Glomerular visceral epithelial cell (primary cell): Measurements from ENCODE around the gene UGT1A10.
A peak's percentile ranks its signal among the peaks of the same experiment; 100 is the strongest.
"Not testable (repeated sequence)": the region's sequence is repeated elsewhere in the genome, so short reads cannot be mapped to it uniquely, and the experiment has no call there.

Experiments used
- DNase-seq: peaks from one replicate; pipeline ENCODE4 v3.0.0-alpha.2; 2016; ENCODE audit errors: extremely low spot score

UGT1A10 gene

DNA sequence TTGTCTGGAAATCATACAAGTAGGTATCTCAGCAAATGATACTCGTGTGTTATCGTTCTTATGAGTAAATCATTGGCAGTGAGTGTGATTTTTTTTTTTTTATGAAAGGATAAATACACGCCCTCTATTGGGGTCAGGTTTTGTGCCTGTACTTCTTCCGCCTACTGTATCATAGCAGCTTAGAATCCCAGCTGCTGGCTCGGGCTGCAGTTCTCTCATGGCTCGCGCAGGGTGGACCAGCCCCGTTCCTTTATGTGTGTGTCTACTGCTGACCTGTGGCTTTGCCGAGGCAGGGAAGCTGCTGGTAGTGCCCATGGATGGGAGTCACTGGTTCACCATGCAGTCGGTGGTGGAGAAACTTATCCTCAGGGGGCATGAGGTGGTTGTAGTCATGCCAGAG is at the start of gene UGT1A10:
UGT1A10 (plus strand) TSS at position 143 of the 400 bp plus-strand sequence; CDS start at position 218, 75 bp downstream.
- DNase-seq, result not testable (repeated sequence)

DNA sequence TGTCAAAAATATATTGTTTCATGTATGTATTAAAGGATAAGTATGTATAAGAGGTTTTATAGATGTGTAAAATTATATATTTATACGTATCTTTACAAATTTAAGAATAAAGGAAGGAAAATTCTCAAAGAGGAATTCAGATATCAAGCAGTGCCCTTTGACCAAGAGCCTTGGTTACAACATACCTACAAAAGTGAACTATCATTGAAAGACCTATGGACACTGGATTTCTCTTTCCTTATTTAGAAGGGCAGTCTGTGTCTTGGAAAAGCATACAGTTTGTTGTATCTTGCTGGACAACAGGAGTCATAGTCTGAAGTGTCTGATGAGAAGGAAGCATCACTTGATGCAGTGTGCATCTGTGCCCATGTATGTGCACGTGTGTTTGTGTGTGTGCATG is 47.8 kb upstream of the UGT1A10 start:
- no peak for DNase-seq

DNA sequence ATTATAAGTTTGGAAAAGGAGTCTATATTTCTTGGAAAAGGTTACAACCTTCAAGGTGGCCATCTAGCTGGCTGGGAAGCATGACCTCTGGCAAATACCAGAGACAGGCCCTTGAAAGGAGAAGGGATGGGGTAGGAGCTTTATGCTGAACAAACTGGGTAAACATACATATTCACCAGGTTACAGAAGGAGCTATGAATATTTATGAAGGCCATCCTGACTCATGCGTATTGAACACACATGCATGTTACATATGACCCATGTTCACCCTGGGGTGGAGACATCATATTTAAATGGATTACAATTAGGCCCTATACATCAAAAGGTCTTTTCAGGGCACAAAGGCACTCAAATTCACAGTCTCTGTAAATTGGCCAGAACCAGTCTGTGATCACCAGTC is 43.5 kb upstream of the UGT1A10 start:
- DNase-seq, result not testable (repeated sequence)

- peak; percentile 33 for DNase-seq
Observed at GRCh38 chr2:233593201-233593600, 43.0 kb upstream of the UGT1A10 start.

DNA sequence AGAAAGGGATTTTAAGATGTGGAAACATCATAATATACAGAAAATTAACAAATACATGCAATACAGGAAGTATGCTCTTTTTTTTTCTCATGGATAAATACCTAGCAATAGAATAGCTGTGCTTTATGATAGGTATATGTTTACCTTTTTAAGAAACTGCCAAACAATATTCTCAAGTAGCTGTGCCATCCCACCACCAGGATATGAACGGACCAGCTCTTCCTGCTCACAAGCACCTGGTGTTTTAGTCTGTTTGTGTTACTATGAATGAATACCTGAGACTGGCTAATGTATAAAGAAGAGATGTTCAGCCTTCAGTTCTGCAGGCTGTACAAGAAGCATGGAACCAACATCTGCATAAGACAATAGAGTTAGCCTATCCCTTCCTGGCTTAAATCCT is 38.7 kb upstream of the UGT1A10 start:
- no peak for DNase-seq

GRCh38 chr2:233598952-233599351 is 37.3 kb upstream of the UGT1A10 start:
- no peak for DNase-seq

- DNase-seq, result peak; percentile 59
Observed at GRCh38 chr2:233600386-233600785, 35.9 kb upstream of the UGT1A10 start.

GRCh38 chr2:233602076-233602475 is 34.2 kb upstream of the UGT1A10 start:
- no peak for DNase-seq

GRCh38 chr2:233603520-233603919 is 32.7 kb upstream of the UGT1A10 start:
- no peak for DNase-seq

DNA sequence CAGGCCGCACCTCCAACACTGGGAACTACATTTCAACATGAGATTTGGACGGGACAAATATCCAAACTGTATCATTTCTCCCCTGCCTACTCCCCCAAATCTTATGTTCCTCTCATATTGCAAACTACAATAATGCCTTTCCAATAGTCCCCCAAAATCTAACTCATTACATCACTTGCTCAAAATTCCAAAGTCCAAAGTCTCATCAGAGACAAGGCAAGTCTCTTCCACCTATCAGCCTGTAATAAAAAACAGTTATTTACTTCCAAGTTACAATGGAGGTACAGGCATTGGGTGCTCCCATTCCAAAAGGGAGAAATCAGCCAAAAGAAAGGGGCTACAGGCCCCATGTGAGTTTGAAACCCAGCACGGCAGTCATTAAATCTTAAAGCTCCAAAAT is 31.4 kb upstream of the UGT1A10 start:
- DNase-seq, result no peak

DNA sequence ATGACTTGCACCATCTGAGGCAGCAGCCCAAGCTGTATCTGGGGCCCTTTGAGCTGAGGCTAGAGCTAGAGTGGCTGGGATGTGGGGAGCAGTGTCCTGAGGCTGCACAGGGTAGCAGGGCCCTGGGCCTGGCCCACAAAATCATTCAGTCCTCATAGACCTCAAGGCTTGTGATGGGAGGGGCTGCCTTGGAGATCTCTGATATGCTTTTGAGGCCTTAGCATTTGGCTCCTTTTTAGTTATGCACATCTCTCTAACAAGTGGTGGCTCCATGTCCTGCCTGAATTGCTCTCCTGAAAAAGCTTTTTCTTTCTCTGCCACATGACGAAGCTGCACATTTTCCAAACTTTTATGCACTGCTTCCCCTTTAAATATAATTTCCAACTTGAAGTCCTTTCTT is 30.6 kb upstream of the UGT1A10 start:
- DNase-seq, result no peak

DNA sequence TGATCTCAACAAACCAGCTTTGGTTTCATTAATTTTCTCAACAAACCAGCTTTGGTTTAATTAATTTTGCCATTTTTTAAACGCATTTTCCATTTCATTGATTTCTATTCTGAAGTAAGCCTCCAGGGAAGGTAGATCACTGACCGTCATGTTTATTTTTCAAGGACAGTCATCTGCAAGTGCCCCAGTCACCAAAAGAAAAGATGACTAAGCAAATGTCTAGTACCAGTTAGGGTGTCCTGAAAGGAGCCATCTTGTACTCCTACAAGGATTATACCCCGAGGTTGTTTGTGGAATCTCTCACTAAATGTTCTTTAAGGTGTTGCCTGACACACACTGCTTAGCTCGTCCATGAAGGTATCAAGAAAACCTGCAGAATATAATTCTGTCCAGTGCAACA is 25.0 kb upstream of the UGT1A10 start:
- DNase-seq, result no peak

DNA sequence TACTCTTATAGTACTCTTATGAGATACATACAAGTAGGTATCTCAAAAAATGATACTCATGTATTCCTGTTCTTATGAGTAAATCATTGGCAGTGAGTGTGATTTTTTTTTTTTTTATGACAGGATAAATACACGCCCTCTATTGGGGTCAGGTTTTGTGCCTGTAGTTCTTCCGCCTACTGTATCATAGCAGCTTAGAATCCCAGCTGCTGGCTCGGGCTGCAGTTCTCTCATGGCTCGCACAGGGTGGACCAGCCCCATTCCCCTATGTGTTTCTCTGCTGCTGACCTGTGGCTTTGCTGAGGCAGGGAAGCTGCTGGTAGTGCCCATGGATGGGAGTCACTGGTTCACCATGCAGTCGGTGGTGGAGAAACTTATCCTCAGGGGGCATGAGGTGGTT is 18.8 kb upstream of the UGT1A10 start, which contains the start of gene UGT1A8:
UGT1A8 (plus strand) TSS at position 158 of the 400 bp plus-strand sequence; CDS start at position 233, 75 bp downstream.
- DNase-seq, result not testable (repeated sequence)

DNA sequence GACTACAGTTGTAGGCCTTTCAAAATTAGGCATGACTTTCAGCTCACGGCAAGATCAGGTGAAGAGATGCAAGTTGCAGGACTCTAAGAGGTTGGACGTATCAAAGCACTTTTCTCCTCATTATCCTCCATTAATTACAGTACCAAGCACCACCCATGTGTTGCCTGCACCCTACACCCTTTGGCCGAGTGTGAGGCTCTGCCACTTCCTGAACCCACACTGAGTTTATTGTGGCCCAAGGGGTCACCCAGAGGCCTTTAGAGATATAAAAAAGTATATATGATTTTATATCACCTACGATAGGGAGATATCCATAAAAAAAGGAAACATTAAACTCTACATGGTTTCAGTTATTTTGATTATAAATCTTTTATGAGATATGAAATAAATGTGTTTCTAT is 16.0 kb upstream of the UGT1A10 start:
- DNase-seq, result no peak

GRCh38 chr2:233621863-233622262 is 14.4 kb upstream of the UGT1A10 start:
- DNase-seq, result not testable (repeated sequence)

DNA sequence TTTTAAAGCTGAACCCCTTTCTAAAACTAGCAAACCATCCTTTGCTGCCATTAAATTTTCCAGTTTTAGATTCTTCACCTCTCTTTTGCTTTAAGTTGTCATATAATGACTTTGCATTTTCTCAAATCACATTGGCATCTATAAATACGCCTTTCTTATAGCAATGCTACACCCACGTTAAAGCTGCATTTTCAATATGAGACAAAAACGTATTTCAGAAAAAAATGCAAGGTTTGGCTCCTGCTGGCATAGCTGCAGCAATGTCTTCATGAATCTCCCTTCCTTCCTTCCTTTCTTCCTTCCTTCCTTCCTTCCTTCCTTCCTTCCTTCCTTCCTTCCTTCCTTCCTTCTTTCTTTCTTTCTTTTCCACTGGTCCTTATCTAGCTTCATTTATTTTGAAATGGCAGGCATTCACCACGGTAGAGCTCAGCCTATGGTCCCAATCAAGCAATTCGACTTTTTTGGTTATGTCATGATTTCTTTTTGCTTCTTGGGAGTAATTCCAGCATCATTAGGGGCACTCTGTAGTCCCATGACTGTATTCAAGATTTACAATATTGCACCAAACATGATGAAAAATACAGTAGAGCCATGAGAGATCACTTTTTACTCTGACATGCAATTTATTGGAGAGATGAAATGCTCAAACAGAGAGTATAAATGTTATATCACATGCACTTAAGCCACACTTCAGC is 8.8 kb upstream of the UGT1A10 start:
- DNase-seq, result no peak

- DNase-seq, result no peak
Observed at GRCh38 chr2:233638836-233639235, 2.6 kb downstream of the UGT1A10 start.

GRCh38 chr2:233639860-233640259 is 3.6 kb downstream of the UGT1A10 start:
- DNase-seq, result no peak

DNA sequence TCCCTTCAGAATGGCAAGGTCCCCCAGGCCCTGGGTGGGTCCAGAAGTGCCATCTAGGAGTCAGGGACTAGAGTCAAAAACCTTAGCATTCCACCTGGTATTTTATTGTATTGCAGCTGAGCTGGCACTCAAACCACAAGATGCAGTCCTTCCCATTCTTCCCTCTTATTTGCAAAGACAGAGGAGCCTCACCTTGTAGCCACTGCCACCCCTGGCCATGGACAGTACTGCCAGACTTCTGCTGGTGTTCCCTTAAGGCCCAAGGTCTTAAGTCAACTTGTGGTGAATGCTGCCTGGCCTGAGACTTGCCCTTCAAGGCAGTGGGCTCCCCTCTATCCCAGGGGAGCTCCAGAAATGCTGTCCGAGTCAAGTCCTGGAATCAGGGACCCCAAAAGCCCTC is 6.9 kb downstream of the UGT1A10 start:
- DNase-seq, result peak; percentile 44

GRCh38 chr2:233646033-233646432 is 9.8 kb downstream of the UGT1A10 start:
- DNase-seq, result not testable (repeated sequence)

GRCh38 chr2:233650981-233651380 is 14.7 kb downstream of the UGT1A10 start:
- no peak for DNase-seq

DNA sequence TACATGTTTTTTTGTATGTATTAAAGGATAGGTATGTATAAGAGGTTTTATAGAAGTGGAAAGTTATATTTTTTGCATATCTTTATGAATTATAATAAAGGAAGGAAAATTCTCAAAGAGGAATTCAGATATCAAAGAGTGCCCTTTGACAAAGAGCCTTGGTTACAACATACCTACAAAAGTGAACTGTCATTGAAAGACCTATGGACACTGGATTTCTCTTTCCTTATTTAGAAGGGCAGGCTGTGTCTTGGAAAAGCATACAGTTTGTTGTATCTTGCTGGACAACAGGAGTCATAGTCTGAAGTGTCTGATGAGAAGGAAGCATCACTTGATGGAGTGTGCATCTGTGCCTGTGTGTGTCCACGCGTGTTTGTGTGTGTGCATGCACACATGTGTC is 15.2 kb downstream of the UGT1A10 start:
- no peak for DNase-seq

DNA sequence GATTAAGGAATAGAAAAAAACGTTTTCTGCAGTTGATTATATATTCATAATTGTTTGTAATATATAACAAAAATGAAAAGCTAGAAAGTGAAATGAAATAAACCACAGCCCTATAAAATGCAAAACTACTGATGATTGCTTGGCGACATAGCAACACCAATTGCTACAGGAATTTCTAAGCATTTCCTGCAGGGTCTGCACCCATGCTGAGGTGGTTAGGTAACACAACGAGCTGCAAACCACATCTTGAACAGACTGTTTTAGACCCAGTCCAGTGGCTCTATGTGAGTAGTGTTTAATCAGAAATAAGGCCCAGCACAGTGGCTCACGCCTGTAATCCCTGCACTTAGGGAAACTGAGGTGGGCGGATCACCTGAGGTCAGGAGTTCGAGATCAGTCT is 18.3 kb downstream of the UGT1A10 start:
- no peak for DNase-seq

DNA sequence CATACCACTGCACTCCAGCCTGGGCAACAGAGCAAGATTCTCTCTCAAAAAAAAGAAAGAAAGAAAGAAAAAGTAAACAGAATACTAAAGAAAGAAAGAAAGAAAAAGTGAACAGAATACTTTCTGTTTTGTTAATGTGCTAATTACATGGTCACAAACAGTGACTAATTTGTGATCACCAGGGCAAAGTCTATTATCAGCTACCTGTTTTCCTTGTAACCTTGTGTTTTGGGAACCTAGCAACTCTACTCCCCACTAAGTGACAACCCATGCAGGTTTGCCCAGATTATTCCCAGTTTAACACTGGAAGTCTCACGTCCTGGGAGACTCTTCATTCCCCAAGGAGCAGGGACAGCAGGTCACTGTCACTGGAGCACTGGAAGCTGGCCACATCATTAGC is 18.8 kb downstream of the UGT1A10 start:
- no peak for DNase-seq
